Activated CD4-positive, alpha-beta T cell treated with anti-CD3 and anti-CD28 coated beads, Interleukin-2, amount 50 U/mL, for 48 hours (primary cell): ENCODE results near the gene ZNF277.

Source experiments
- DNase-seq, 2 experiments: peaks; one replicate each; pipeline ENCODE4 v3.0.0-alpha.2; 2020

The ZNF277 gene

GRCh38 chr7:112185005-112185834 lies 21.3 kb upstream of the ZNF277 start:
- no peak for DNase-seq

- no peak for DNase-seq
Observed at GRCh38 chr7:112186300-112186699, 20.2 kb upstream of the ZNF277 start.

- no peak for DNase-seq
Observed at GRCh38 chr7:112188257-112188656, 18.2 kb upstream of the ZNF277 start.

- no peak for DNase-seq
Observed at GRCh38 chr7:112189691-112190090, 16.8 kb upstream of the ZNF277 start.

- DNase-seq: no peak
Observed at GRCh38 chr7:112190120-112190519, 16.4 kb upstream of the ZNF277 start.

GRCh38 chr7:112192236-112193154 lies 14.0 kb upstream of the ZNF277 start:
- no peak for DNase-seq

GRCh38 chr7:112193915-112194502 lies 12.5 kb upstream of the ZNF277 start:
- no peak for DNase-seq

GRCh38 chr7:112195717-112196116 lies 10.8 kb upstream of the ZNF277 start:
- DNase-seq: no peak

GRCh38 chr7:112197322-112197721 lies 9.2 kb upstream of the ZNF277 start:
- DNase-seq: no peak

GRCh38 chr7:112199035-112199655 lies 7.3 kb upstream of the ZNF277 start:
- no peak for DNase-seq

- no peak for DNase-seq
Observed at GRCh38 chr7:112199672-112200071, 6.8 kb upstream of the ZNF277 start.

- DNase-seq: no peak
Observed at GRCh38 chr7:112201411-112201810, 5.1 kb upstream of the ZNF277 start.

GRCh38 chr7:112201839-112202238 lies 4.7 kb upstream of the ZNF277 start:
- no peak for DNase-seq

GRCh38 chr7:112202816-112203215 lies 3.7 kb upstream of the ZNF277 start:
- DNase-seq: peak in 1 of 2 experiments; percentile 26

GRCh38 chr7:112203365-112203739 lies 3.1 kb upstream of the ZNF277 start:
- no peak for DNase-seq

- no peak for DNase-seq
Observed at GRCh38 chr7:112204499-112205342, 1.8 kb upstream of the ZNF277 start.

- DNase-seq: peak; percentile 32 to 41
Observed at GRCh38 chr7:112205343-112206237, 905 bp upstream of the ZNF277 start.

GRCh38 chr7:112206991-112207592 lies 597 bp downstream of the ZNF277 start:
- no peak for DNase-seq

- no peak for DNase-seq
Observed at GRCh38 chr7:112207765-112208164, 1.3 kb downstream of the ZNF277 start.

GRCh38 chr7:112211348-112211907 lies 4.9 kb downstream of the ZNF277 start:
- no peak for DNase-seq
